Measurements from ENCODE around the gene ZBTB16.
A peak's percentile ranks its signal among the peaks of the same experiment; 100 is the strongest.

Gene ZBTB16

GRCh38 chr11:114109206-114110090, 49.9 kb downstream of the ZBTB16 start:
- no peak for DNase-seq

- no peak for DNase-seq
Observed at GRCh38 chr11:114110123-114110522, 50.6 kb downstream of the ZBTB16 start.

GRCh38 chr11:114110952-114111947, 51.7 kb downstream of the ZBTB16 start:
- DNase-seq, result no peak

GRCh38 chr11:114115451-114115928, 56.0 kb downstream of the ZBTB16 start:
- no peak for DNase-seq

GRCh38 chr11:114116357-114116756, 56.8 kb downstream of the ZBTB16 start:
- no peak for DNase-seq

- DNase-seq, result no peak
Observed at GRCh38 chr11:114116800-114117199, 57.3 kb downstream of the ZBTB16 start.

GRCh38 chr11:114120606-114121005, 61.1 kb downstream of the ZBTB16 start:
- no peak for DNase-seq

GRCh38 chr11:114121138-114121537, 61.6 kb downstream of the ZBTB16 start:
- no peak for DNase-seq

GRCh38 chr11:114121804-114122504, 62.4 kb downstream of the ZBTB16 start:
- DNase-seq, result no peak

- DNase-seq, result no peak
Observed at GRCh38 chr11:114122686-114123085, 63.2 kb downstream of the ZBTB16 start.

- no peak for DNase-seq
Observed at GRCh38 chr11:114123692-114124330, 64.3 kb downstream of the ZBTB16 start.

- no peak for DNase-seq
Observed at GRCh38 chr11:114124601-114125144, 65.2 kb downstream of the ZBTB16 start.

- DNase-seq, result no peak
Observed at GRCh38 chr11:114125531-114125930, 66.0 kb downstream of the ZBTB16 start.

- no peak for DNase-seq
Observed at GRCh38 chr11:114125959-114126358, 66.4 kb downstream of the ZBTB16 start.

- no peak for DNase-seq
Observed at GRCh38 chr11:114128399-114128798, 68.9 kb downstream of the ZBTB16 start.

- DNase-seq, result no peak
Observed at GRCh38 chr11:114129142-114129541, 69.6 kb downstream of the ZBTB16 start.

- no peak for DNase-seq
Observed at GRCh38 chr11:114129699-114130098, 70.2 kb downstream of the ZBTB16 start.

GRCh38 chr11:114130115-114130576, 70.6 kb downstream of the ZBTB16 start:
- DNase-seq, result no peak

- peak; percentile 26 for DNase-seq
Observed at GRCh38 chr11:114130629-114131277, 71.2 kb downstream of the ZBTB16 start.

GRCh38 chr11:114131461-114131864, 72.0 kb downstream of the ZBTB16 start:
- DNase-seq, result no peak

- DNase-seq, result no peak
Observed at GRCh38 chr11:114132417-114132816, 72.9 kb downstream of the ZBTB16 start.

Data from NCI-H345 (cell line).